GM12872 (cell line): Measurements from ENCODE around the gene MFRP.

ENCODE experiments used
- CTCF ChIP-seq: IDR thresholded peaks from 3 replicates; pipeline ENCODE4 v1.5.1; 2011; ENCODE audit warnings: low read depth, mild to moderate bottlenecking, low read length, moderate library complexity; ENCODE audit not compliant: insufficient read depth

The MFRP gene

GRCh38 chr11:119380827-119381180, 34.3 kb upstream of the MFRP start:
- no peak for TF ChIP-seq CTCF

GRCh38 chr11:119380160-119380826, 33.8 kb upstream of the MFRP start:
- no peak for TF ChIP-seq CTCF

- TF ChIP-seq CTCF: no peak
These were observed 32.5 kb upstream of the MFRP start for GRCh38 chr11:119378851-119379465.

- no peak for TF ChIP-seq CTCF
These were observed 31.6 kb upstream of the MFRP start for GRCh38 chr11:119377961-119378667.

- no peak for TF ChIP-seq CTCF
These were observed 30.8 kb upstream of the MFRP start for GRCh38 chr11:119377112-119377901.

- TF ChIP-seq CTCF: no peak
These were observed 29.8 kb upstream of the MFRP start for GRCh38 chr11:119376197-119376847.
